ENCODE measurements around the gene RASAL2. TPM values are rescaled to one million over a fixed set of nuclear protein-coding genes. Genes with fewer than 3 reads are reported as not detected.
A peak's percentile ranks its signal among the peaks of the same experiment; 100 is the strongest.
"Not testable (repeated sequence)": the region's sequence is repeated elsewhere in the genome, so short reads cannot be mapped to it uniquely, and the experiment has no call there.

RASAL2 gene
- total RNA-seq, 2 experiments from 2014 or later = not detected

DNA sequence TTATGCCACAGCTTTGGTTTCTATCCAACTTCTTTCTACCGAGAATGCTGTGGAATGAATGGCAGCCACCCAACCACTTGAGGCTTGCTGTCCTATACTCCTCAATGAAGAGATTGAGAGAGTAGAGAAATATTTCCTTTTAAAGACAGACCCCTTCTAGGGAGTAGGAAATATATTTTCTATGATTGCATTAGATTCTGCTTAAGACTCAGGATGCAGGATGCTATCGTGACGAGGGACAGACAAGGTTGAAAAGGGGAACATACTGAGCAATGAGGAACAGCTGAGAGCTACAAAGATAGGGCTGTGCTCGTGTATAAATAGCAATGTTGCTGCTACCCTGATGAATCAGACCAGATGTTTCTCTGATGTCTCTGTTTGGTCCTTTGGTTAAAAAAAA, 7.1 kb upstream of the RASAL2 start:
- CTCF ChIA-PET = no interaction called here

GRCh38 chr1:178088651-178089050, 5.3 kb upstream of the RASAL2 start:
- ATAC-seq (no peak), DNase-seq (no peak)
- H3K27me3 Mint-ChIP-seq = peaks cover 26% of the 10 kb centered on the region
- no peak overlapping the region for H3K27ac Mint-ChIP-seq
- ChIA-PET CTCF (no interaction called here), POLR2A (no interaction called here)
- intact Hi-C loops (cut with micrococcal nuclease) = no loop called here
- TF ChIP-seq, protein P1, sequence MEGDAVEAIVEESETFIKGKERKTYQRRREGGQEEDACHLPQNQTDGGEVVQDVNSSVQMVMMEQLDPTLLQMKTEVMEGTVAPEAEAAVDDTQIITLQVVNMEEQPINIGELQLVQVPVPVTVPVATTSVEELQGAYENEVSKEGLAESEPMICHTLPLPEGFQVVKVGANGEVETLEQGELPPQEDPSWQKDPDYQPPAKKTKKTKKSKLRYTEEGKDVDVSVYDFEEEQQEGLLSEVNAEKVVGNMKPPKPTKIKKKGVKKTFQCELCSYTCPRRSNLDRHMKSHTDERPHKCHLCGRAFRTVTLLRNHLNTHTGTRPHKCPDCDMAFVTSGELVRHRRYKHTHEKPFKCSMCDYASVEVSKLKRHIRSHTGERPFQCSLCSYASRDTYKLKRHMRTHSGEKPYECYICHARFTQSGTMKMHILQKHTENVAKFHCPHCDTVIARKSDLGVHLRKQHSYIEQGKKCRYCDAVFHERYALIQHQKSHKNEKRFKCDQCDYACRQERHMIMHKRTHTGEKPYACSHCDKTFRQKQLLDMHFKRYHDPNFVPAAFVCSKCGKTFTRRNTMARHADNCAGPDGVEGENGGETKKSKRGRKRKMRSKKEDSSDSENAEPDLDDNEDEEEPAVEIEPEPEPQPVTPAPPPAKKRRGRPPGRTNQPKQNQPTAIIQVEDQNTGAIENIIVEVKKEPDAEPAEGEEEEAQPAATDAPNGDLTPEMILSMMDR (IDR thresholded peaks at IDR 0.05) = no peak
- peaks cover 4% of the 10 kb centered on the region for H3K36me3 Mint-ChIP-seq (ENCODE audit: low read depth)
- no peak overlapping the region for H3K4me3 Mint-ChIP-seq
- H3K4me1 Mint-ChIP-seq (ENCODE audit: low read depth) = peaks cover 8% of the 10 kb centered on the region
- peaks cover 9% of the 10 kb centered on the region for H3K9me3 Mint-ChIP-seq

More for the DNA sequence above, 7.1 kb upstream of the RASAL2 start:
- intact Hi-C loops (cut with micrococcal nuclease) = no loop called here
- Mint-ChIP-seq H3K36me3 (ENCODE audit: low read depth) (no peaks in the 10 kb centered on the region), H3K27ac (no peak overlapping the region), H3K27me3 (peaks cover 11% of the 10 kb centered on the region), H3K4me3 (no peak overlapping the region), H3K9me3 (peaks cover 7% of the 10 kb centered on the region), H3K4me1 (ENCODE audit: low read depth) (no peaks in the 10 kb centered on the region)
- ATAC-seq (no peak), DNase-seq (no peak)
- POLR2A ChIA-PET = no interaction called here
- TF ChIP-seq, protein P1 (IDR thresholded peaks at IDR 0.05) = no peak

- H3K27me3 Mint-ChIP-seq = peaks cover 45% of the 10 kb centered on the region
- H3K4me3 Mint-ChIP-seq; CTCF ChIA-PET; DNase-seq; H3K27ac Mint-ChIP-seq; H3K9me3 Mint-ChIP-seq; POLR2A ChIA-PET; H3K4me1 Mint-ChIP-seq (ENCODE audit: low read depth); ATAC-seq; H3K36me3 Mint-ChIP-seq (ENCODE audit: low read depth); intact Hi-C loops (cut with micrococcal nuclease): not testable (repeated sequence)
Measured at GRCh38 chr1:178091454-178091853, 2.5 kb upstream of the RASAL2 start.

GRCh38 chr1:178091986-178092745, 1.7 kb upstream of the RASAL2 start:
- H3K9me3 Mint-ChIP-seq = peaks cover 5% of the 10 kb centered on the region
- H3K27me3 Mint-ChIP-seq = peaks cover 49% of the 10 kb centered on the region
- no peak for DNase-seq
- peaks cover 4% of the 10 kb centered on the region for H3K36me3 Mint-ChIP-seq (ENCODE audit: low read depth)
- H3K4me1 Mint-ChIP-seq (ENCODE audit: low read depth) = peaks cover 8% of the 10 kb centered on the region
- ChIA-PET CTCF (no interaction called here), POLR2A (interaction anchor here (0.6 kb wide), 1 partner anchor 1457 kb away, joined by 3 read pairs; no protein-coding TSS in a partner anchor)
- H3K4me3 Mint-ChIP-seq = no peak overlapping the region
- TF ChIP-seq, protein P1 (IDR thresholded peaks at IDR 0.05) = no peak
- ATAC-seq = no peak
- no peak overlapping the region for H3K27ac Mint-ChIP-seq
- intact Hi-C loops (cut with micrococcal nuclease) = no loop called here

DNA sequence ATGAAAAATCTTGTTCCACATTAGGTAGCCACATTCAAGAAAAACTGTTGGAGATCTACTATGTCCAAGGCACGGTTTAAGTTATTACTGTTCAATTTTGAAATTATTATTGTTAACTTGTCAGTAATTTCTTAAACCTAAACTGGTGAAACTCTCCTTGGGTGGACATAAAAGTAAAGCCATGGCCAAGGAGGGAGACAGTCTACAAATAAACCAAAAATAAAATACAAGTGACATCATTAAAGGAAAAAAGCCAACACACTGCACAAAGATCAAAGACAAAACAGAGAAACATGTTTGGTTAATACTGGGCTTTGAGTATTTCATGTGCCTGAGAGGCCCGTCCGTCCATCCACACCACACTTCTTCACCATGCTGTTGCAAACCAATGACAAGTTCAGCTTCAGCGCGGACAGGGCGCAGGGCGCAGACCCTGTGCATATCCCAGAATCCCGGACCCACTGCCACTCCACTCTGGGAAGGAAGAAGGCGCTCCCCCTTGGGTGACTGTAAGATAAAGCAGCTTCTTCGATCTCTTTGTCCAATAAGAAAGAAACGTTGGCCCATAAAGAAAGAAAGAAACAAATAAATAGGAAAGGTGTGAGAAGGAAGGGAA, 918 bp upstream of the RASAL2 start:
- no peak overlapping the region for H3K27ac Mint-ChIP-seq
- TF ChIP-seq, protein P1 (IDR thresholded peaks at IDR 0.05) = no peak
- intact Hi-C loops (cut with micrococcal nuclease) = no loop called here

More for the DNA sequence above, 918 bp upstream of the RASAL2 start:
- ATAC-seq (no peak), DNase-seq (no peak)
- H3K4me1 Mint-ChIP-seq (ENCODE audit: low read depth) = peaks cover 8% of the 10 kb centered on the region
- H3K36me3 Mint-ChIP-seq (ENCODE audit: low read depth) = peaks cover 4% of the 10 kb centered on the region
- ChIA-PET POLR2A (no interaction called here), CTCF (no interaction called here)
- H3K9me3 Mint-ChIP-seq = peaks cover 3% of the 10 kb centered on the region
- peaks cover 54% of the 10 kb centered on the region for H3K27me3 Mint-ChIP-seq
- peak overlapping the region; percentile 34 for H3K4me3 Mint-ChIP-seq

Data from activated CD8-positive, alpha-beta T cell treated with anti-CD3 and anti-CD28 coated beads for 36 hours (primary cell).